ENCODE results near the gene CCDC27.

The CCDC27 gene

DNA sequence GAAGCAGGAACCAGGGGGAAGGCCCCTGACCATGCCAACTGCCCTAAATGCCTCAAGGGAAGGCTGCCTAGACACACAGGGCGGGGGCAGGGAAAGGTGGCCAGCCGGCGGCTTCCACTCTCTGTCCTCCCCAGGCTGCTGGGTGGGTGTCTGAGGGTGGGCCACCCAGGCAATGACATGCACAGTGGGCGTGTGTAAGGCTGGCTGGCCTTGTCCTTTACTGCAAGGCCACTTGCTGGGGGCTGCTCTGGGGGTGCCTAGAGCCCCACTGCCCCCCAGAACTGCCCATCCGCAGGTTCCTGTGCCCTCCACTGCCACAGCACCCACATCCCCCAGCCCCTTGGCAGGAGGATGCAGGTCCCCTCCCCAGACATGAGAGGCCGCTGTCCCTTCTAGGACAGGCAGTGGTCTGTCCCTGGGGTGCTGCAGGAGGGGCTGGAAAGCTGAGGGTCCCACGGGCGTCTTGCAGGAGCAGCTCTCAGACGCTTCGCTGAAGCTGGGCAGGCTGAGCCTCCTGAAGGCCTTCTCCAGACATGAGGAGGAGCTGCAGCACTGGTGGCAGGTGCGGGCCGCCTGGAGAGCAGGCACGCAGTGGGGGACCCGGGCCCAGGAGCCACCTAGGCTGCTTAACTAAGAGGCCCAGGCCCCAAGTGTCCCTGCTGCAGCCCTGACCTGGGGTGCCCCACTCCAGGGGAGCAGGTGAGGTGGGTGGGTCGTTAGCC is 10.1 kb downstream of the CCDC27 start:
- DNase-seq = no peak

DNA sequence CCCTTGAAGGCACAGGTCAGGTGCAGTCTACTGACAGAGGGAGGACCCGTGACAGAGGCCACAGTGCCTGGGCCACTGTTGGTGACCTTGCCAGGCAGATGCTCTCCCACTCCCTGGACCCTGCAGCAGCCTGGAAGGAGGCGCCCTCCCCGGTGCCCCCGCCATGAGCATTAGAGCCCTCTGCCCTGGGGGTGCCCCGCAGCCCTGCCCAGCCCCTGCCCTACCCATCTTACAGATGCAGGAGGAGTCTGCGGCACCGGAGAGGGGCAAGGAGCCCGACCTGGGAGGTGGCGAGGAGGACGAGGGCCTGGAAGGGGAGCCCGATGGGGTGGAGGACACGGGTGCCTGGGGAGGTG is 10.6 kb downstream of the CCDC27 start:
- DNase-seq = no peak

DNA sequence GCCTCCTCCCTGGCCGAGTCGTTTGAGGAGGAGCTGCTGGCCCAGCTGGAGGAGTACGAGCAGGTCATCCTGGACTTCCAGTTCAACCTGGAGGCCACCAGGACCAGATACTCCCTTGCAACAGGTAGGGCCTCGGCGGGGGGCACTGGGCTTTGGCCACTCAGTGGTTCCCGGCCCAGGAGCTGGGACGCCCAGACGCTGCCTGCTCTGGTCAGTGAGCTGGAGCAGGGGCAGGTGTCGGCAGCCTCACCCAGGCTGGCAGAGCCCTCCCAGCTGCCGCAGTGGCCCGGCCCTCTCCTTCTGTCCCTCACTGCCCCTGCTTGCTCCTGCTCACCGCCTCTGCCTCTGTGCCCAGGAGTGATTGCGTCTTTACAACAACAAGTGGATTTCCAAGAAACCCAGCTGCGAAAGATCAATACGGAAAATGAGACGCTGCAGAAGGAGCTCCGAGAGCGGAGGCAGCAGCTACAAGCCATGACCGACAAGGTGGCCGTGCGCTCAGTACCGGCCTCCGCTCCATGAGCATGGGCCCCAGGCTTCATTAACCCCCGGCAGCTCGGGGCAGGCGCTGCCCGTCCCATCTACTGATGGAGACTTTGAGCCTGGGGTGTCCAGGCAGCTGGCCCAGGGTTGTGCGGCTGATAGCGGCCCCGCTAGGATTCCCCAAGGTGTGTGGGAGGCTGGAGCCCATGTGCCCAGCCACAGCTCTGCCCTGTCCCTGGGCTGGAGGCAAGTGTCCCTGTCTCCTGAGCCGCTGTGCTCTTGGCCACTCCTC is 11.3 kb downstream of the CCDC27 start:
- no peak for DNase-seq

DNA sequence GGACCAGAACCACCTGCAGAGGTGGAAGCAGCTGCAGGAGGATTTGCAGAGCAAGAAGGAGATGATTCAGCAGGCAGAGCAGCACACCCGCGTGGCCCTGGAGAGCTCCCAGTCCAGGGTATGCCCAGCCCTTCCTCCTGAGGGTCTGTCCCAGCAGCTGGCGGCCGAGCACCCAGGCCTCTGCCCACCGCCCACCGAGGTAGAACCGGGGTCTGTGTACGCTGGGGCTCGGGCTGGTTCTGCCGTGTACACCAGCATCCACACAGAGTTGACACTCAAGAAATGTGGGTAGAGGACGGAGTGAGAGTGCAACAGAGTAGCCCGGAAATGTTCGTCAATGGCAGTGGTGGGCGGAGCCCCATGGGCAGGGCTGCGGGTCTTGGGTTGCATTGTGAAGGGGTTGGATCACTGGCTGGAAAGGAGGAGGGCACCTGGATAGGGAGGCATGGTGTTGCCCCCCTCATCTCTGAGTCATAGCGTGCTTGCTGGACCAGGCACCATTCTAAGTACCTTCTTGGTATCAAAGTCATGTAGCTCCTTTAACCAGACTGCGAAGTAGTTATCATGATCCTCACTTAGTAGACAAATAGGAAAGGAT is 15.2 kb downstream of the CCDC27 start:
- no peak for DNase-seq

DNA sequence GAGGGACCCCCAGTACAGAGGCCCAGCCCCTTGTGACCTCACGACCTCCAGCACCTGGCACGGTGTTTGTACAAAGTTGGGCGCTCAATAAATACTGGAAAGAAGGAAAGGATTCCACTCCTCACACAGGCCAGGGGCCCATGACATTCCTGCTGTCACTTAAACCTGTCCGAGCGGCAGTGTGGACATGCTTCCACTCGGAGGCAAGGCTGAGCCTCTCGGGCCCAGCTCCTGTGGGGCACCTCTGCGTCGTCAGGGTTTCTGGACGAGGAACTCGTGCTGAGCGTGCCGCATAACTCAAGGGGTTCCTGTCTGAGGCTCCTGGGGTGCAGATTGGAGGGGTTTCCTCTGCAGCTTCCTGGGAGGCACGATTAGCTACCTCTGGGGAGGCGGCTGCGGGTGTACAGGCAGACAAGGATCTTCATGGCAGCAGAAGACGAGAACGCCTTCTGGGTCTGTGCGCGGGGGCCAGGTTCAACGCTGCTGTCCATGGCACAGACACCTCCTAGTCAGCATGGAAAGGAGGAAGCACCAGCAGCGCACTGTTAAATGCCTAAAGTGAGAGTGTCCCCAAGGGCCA is 16.7 kb downstream of the CCDC27 start:
- no peak for DNase-seq

GRCh38 chr1:3770047-3770765 is 18.0 kb downstream of the CCDC27 start:
- no peak for DNase-seq

- no peak for DNase-seq
Measured at GRCh38 chr1:3771108-3772026, 19.1 kb downstream of the CCDC27 start.

DNA sequence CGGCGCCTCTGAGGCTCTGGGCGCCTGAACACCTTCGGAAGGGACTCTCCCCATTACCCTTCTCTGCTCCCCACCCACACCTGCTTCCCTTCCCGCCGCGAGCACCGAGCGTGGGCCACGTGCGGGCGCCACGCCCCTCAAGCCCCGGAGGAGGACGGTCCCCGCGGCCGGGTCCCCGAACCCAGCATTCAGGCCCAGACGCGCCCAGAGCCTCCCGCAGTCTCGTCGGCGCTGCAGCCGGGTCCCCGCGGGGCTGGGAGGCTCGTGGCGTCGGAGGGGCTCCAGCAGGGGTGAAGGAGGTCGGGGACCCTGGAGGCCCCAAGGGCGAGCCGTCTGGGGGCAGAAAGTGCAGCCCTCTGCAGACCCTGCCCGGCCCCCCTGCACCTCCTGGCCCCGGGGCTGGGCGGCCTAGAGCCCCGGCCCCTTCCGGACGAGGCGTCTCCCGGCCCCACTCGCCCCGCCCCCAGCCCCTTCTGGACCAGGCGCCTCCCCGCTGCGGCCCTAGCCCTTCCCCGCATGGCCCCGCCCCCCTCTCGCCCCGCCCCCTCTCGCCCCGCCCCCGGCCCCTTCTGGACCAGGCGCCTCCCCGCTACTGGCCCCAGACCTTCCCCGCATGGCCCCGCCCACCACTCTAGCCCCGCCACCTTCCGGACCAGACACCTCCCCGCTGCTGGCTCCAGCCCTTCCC is 19.9 kb downstream of the CCDC27 start:
- no peak for DNase-seq

DNA sequence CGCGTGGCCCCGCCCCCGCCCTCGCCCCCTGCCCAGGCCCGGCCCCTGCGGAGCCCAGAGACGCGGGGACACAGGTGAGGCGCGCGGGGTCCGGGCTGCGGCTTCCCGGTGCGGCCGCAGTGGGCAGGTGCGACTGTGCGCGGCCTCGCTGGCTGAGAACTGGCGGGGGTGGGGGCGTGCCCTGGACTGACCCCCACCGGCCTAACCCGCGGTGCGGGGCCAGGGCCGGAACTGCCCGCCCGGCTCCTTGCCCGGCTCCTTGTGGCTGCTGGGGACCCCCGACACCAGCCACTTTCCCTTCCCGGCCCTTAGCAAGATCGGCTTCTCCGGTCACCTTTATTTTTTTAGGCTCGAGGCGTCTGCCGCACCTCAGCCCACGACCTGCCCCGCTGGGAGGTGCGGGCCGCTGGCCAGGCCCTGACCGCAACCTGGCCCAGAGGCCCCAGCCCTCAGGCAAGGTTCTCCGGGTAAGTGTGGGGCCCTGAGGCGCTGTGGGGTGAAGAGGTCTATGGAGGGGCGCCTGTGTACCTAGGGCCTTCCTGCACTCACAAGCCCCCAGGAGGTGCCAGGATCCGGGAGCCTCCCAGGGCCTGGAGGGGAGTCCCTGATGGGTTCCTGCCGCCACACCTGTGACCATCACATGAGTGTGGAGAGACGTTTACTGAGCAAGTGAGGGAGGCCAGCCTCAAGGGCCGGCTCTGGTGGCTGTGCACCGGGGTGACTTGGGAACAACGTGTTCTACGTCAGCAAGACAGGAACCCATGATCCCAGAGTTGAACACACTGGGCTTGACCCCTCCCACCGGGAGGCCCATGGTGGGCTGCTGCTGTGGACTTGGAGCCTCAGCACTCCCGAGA is 20.7 kb downstream of the CCDC27 start, which contains the start of gene SMIM1:
TSS of gene SMIM1 (plus strand) at position 35 of the 857 bp plus-strand sequence. CDS start 2,625 bp downstream, outside the sequence.
- no peak for DNase-seq

- no peak for DNase-seq
Measured at GRCh38 chr1:3773572-3774275, 21.5 kb downstream of the CCDC27 start.

DNA sequence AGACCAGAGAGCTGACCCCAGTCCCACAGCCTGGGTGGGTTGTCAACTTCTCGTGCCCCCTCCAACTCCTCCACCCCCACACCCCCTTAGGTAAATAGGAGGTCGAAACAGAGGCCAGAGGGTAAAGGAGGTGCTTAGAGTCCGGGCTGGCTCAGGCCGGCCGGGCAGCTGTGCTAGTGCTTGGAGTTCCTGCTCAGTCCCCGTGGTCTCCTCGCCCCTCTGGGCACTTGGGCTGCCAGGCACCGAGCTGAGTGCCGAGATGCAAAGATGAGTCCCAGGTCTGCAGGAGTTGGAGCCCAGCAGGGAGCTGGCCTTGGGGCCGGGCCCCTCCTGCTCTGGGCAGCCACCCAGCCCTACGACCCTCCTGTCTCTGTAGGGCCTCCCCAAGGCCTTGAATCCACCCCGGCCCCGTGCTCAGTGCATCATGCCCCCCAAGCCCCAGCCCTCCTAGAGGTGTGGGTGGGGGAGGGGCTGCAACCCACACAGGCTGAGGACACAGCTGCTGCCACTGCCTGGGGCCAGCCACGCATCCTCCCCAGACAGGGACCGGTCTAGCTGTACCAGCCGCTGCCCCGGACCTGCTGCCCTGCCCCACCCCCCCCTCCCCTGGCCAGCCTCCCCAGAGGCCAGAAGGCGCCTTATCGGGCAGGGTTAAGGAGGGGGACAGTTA is 22.2 kb downstream of the CCDC27 start:
- DNase-seq = no peak

DNA sequence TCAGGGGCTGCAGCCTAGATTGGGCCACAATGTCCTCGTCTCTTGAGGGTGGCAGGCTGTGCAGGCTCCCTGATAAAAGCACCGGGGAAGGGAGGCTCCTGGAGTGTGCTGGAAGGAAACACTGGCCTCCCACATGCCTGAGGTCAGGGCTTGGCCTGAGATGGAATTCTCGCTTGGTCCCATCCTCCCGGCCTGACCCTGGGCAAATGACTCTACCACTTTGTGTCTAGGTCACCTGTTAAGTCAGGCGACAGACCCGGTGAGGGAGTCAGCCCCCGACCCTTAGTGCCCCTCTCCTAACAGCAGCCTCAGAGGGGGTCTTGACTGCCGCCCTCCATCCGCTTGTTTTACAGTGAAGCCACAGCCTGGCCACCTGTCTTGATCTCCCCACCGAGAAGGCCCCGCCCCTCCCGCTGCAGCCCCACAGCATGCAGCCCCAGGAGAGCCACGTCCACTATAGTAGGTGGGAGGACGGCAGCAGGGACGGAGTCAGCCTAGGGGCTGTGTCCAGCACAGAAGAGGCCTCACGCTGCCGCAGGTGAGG is 22.8 kb downstream of the CCDC27 start:
- DNase-seq = no peak

DNA sequence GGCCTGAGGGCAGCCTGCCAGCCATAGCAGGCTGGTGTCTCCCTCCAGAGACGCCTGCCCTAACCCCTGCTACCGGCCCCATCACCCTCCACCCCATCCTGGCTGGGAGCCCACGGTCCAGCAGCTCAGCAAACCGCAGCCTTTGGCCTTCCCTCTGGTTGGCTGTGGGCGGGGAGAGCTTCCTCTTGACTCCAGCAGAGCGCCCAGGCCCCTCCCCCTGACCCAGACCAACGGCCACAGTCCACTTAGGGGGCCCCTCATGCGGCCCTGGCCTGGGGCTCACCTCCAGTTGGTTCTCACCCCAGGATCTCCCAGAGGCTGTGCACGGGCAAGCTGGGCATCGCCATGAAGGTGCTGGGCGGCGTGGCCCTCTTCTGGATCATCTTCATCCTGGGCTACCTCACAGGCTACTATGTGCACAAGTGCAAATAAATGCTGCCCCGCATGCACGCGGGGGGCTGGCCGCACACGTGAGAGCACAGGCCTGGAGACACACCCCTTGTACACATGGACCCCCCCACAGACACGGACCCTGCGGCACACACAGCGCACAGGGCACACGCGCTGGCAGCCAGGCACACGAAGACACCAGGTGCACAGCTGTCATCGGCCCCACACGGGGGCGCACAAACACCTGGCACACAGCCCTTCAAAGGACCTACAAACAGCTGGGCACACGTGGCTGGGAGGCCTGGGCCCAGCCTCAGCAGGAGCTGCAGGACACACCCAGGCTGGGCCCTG is 23.4 kb downstream of the CCDC27 start:
- DNase-seq = no peak

DNA sequence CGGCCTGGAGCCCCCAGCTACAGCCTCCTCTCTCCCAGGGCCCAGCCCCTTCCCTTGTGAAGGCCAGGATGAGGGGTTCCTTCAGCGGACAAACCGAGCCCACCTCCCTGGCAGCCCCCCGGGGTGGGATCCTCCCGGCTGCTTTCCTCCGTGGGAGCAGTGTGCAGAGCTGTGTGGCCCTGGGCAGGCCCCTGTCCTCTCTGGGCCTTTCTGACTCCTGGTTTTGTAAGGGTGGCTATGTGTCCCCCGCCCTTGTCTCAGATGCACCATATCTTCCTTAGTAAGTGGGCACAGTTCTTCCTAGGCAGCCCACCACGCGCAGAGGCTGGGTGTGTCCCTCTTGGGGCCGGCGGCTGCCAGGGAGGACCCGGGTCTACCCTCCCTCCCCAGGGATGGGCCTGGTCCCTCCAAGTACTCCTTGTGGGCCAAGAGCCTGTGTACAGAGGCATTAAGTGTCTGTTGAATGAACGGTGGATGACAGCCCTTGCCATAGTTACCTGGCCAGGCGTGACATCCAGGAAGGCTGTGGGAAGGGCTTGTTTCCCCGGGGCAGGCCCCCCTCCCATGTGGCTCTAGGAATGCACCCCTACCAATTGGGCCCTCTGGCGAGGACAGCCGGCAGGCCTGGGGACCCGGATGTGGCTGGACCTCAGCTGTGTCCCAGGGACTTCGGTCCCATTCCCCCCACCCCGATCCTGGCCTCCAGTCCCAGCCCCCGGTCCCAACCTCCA is 24.1 kb downstream of the CCDC27 start:
- DNase-seq = no peak

- no peak for DNase-seq
Measured at GRCh38 chr1:3777078-3777547, 24.9 kb downstream of the CCDC27 start.

- no peak for DNase-seq
Measured at GRCh38 chr1:3777647-3778589, 25.7 kb downstream of the CCDC27 start.

Measured in NK-92 treated with Interleukin-12 subunit alpha and Interleukin-12 subunit beta, amount 100 ng/mL, for 24 hours (cell line).